Bladder microvascular endothelial cell (primary cell): ENCODE data around the gene EEIG1. TPM values are rescaled to one million over a fixed set of nuclear protein-coding genes. Genes with fewer than 3 reads are reported as not detected.

ENCODE experiments used
- total RNA-seq: library from RNA; depleted of rRNA; stranded (reverse); fragments of >200 nt; gene quantifications from 2 replicates; pipeline ENCODE4 v1.2.3, GENCODE V29; 2014

Gene EEIG1
- total RNA-seq: 1.1 and 20.5 TPM in 2 replicates

GRCh38 chr9:127980706-127981558, at the start of gene EEIG1:
Gene EEIG1 (minus strand): TSS chr9:127980989. CDS start chr9:127980137, 852 bp downstream.

DNA sequence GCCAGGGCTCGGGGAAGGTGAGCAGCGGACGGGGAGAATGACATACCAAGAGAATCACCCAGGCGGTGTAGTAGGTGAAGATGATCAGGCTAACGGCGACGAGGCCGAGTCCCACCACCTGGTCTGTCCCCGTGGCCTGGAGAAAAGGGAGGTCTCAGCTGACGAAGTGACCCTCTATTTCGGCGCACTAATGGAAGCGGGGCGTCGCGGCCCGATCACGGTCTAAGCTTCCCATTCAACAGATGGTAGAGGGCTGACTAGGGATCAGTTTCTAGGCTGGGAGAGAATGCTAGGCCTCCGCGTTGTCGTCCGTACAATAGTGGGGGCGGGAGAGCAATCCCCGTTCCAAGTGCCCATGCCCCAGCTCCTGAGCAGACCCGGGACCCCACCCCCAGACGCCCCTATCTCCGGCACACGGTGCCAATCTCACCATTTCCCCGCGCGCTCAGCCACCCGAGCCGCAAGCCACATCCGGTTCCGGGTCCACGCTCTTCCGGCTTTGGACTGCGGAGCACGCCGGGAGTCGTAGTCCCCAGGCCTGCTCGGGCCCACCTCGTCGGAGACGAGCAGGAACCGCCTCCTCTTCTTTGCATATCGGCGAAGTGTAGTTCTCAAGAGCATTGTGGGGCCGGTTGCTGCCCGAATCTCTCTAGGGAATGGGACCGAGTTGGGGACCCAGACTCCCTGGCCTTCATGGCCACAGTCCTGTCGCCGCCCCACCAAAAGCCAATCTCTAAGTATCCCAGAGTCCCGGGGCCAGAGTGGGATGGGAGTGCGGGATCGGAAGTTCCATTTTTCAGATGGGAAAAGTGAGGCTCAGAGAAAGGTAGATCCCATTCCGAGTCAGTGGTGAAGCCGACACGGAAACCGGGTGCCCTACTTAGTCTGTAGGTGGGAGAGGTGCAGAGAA, 43.1 kb downstream of the EEIG1 start, which contains the start of gene DPM2:
Gene DPM2, minus strand, starts transcription at position 467 of the 910 bp plus-strand sequence. Its CDS starts 34 bp downstream, at position 433.

Other genes with a start within 250 kb of the EEIG1 start
- gene TOR2A, start 245.7 kb downstream of the EEIG1 start, total RNA-seq: 8.1 and 8.6 TPM in 2 replicates
- gene SH2D3C, start 202.3 kb downstream of the EEIG1 start, total RNA-seq: 43.5 and 83.7 TPM in 2 replicates
- gene CDK9, start 195.0 kb downstream of the EEIG1 start, total RNA-seq: 80.5 and 104 TPM in 2 replicates
- gene FPGS, start 178.1 kb downstream of the EEIG1 start, total RNA-seq: 66.7 and 94.3 TPM in 2 replicates
- 76.9 and 295 TPM in 2 replicates for gene ENG, start 126.3 kb downstream of the EEIG1 start, total RNA-seq
- 30.6 and 54.9 TPM in 2 replicates for gene AK1, start 103.3 kb downstream of the EEIG1 start, total RNA-seq
- 29.6 and 29.8 TPM in 2 replicates for gene ST6GALNAC6, start 81.4 kb downstream of the EEIG1 start, total RNA-seq
- gene ST6GALNAC4, start 63.9 kb downstream of the EEIG1 start, total RNA-seq: 28.8 and 32.0 TPM in 2 replicates
- 0.44 and 0.97 TPM in 2 replicates for gene PIP5KL1, start 50.2 kb downstream of the EEIG1 start, total RNA-seq
- 6.2 and 14.2 TPM in 2 replicates for gene DPM2, start 43.1 kb downstream of the EEIG1 start, total RNA-seq
- gene NAIF1, start 86.3 kb upstream of the EEIG1 start, total RNA-seq: 9.1 and 11.9 TPM in 2 replicates
- gene SLC25A25, start 87.2 kb upstream of the EEIG1 start, total RNA-seq: 20.1 and 53.8 TPM in 2 replicates
- 63.5 and 105 TPM in 2 replicates for gene PTGES2, start 146.7 kb upstream of the EEIG1 start, total RNA-seq
- gene LCN2, start 168.5 kb upstream of the EEIG1 start, total RNA-seq: not detected in 2 replicates
- 19.4 and 20.4 TPM in 2 replicates for gene BBLN, start 179.3 kb upstream of the EEIG1 start, total RNA-seq
- 16.4 and 35.4 TPM in 2 replicates for gene CIZ1, start 210.6 kb upstream of the EEIG1 start, total RNA-seq
- 0.16 and 0.69 TPM in 2 replicates for gene DNM1, start 222.4 kb upstream of the EEIG1 start, total RNA-seq